ENCODE data around the gene OR1E2.

- TF ChIP-seq USF2 (IDR thresholded peaks at IDR 0.05; ENCODE audit: borderline replicate concordance, low read depth, low read length): no peak
- no peak for TF ChIP-seq HDAC2 (IDR thresholded peaks at IDR 0.05)
- TF ChIP-seq SIX5 (IDR thresholded peaks at IDR 0.05; ENCODE audit: low read depth, low read length, severe bottlenecking): no peak
- TF ChIP-seq, protein P1, sequence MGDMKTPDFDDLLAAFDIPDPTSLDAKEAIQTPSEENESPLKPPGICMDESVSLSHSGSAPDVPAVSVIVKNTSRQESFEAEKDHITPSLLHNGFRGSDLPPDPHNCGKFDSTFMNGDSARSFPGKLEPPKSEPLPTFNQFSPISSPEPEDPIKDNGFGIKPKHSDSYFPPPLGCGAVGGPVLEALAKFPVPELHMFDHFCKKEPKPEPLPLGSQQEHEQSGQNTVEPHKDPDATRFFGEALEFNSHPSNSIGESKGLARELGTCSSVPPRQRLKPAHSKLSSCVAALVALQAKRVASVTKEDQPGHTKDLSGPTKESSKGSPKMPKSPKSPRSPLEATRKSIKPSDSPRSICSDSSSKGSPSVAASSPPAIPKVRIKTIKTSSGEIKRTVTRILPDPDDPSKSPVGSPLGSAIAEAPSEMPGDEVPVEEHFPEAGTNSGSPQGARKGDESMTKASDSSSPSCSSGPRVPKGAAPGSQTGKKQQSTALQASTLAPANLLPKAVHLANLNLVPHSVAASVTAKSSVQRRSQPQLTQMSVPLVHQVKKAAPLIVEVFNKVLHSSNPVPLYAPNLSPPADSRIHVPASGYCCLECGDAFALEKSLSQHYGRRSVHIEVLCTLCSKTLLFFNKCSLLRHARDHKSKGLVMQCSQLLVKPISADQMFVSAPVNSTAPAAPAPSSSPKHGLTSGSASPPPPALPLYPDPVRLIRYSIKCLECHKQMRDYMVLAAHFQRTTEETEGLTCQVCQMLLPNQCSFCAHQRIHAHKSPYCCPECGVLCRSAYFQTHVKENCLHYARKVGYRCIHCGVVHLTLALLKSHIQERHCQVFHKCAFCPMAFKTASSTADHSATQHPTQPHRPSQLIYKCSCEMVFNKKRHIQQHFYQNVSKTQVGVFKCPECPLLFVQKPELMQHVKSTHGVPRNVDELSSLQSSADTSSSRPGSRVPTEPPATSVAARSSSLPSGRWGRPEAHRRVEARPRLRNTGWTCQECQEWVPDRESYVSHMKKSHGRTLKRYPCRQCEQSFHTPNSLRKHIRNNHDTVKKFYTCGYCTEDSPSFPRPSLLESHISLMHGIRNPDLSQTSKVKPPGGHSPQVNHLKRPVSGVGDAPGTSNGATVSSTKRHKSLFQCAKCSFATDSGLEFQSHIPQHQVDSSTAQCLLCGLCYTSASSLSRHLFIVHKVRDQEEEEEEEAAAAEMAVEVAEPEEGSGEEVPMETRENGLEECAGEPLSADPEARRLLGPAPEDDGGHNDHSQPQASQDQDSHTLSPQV (IDR thresholded peaks at IDR 0.05): no peak
- no peak for TF ChIP-seq EGR1 (IDR thresholded peaks at IDR 0.05; ENCODE audit: borderline replicate concordance in 1 of 2, low read depth in 2 of 2, low read length in 2 of 2)
- TF ChIP-seq POLR2A (IDR thresholded peaks at IDR 0.05; ENCODE audit: low read depth, low read length): no peak
- no peak for TF ChIP-seq RAD51 (IDR thresholded peaks at IDR 0.05)
- TF ChIP-seq JUND (IDR thresholded peaks at IDR 0.05; ENCODE audit: low read depth, low read length): no peak
- TF ChIP-seq POLR2AphosphoS5 (IDR thresholded peaks at IDR 0.05; ENCODE audit: low read length): no peak
Measured at GRCh38 chr17:3475812-3476610, 42.4 kb upstream of the OR1E2 start, which contains the start of gene ASPA.
